Fibroblast of villous mesenchyme (primary cell): ENCODE measurements around the gene KRTAP1-5. TPM values are rescaled to one million over a fixed set of nuclear protein-coding genes. Genes with fewer than 3 reads are reported as not detected.
A peak's percentile ranks its signal among the peaks of the same experiment; 100 is the strongest.
"Not testable (repeated sequence)": the region's sequence is repeated elsewhere in the genome, so short reads cannot be mapped to it uniquely, and the experiment has no call there.

Experiments used
- DNase-seq: peaks from one replicate; pipeline ENCODE4 v3.0.0-alpha.2; 2010; ENCODE audit warnings: low read depth
- H3K4me3 ChIP-seq: 2 replicates; pipeline ENCODE4 v1.5.1; 2011; ENCODE audit warnings: low read depth, mild to moderate bottlenecking, low read length
- total RNA-seq: library from RNA; depleted of rRNA; stranded (reverse); fragments of >200 nt; gene quantifications from 2 replicates; pipeline ENCODE4 v1.2.3, GENCODE V29; 2012
- TF ChIP-seq, protein P1 (sequence below): IDR thresholded peaks from 2 replicates; pipeline ENCODE4 v1.5.1; 2012; ENCODE audit warnings: low read depth, mild to moderate bottlenecking, low read length; ENCODE audit not compliant: insufficient read depth

The KRTAP1-5 gene
- total RNA-seq, 1 donor, result 16.4 TPM

GRCh38 chr17:41002814-41003213, 24.2 kb downstream of the KRTAP1-5 start:
- H3K4me3 ChIP-seq, result no peak overlapping the region
- peak; percentile 58 for DNase-seq
- TF ChIP-seq, protein P1, sequence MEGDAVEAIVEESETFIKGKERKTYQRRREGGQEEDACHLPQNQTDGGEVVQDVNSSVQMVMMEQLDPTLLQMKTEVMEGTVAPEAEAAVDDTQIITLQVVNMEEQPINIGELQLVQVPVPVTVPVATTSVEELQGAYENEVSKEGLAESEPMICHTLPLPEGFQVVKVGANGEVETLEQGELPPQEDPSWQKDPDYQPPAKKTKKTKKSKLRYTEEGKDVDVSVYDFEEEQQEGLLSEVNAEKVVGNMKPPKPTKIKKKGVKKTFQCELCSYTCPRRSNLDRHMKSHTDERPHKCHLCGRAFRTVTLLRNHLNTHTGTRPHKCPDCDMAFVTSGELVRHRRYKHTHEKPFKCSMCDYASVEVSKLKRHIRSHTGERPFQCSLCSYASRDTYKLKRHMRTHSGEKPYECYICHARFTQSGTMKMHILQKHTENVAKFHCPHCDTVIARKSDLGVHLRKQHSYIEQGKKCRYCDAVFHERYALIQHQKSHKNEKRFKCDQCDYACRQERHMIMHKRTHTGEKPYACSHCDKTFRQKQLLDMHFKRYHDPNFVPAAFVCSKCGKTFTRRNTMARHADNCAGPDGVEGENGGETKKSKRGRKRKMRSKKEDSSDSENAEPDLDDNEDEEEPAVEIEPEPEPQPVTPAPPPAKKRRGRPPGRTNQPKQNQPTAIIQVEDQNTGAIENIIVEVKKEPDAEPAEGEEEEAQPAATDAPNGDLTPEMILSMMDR, result no peak

- H3K4me3 ChIP-seq, result no peak overlapping the region
- DNase-seq, result no peak
- TF ChIP-seq, protein P1, result no peak
Observed at GRCh38 chr17:41001795-41002194, 25.2 kb downstream of the KRTAP1-5 start.

DNA sequence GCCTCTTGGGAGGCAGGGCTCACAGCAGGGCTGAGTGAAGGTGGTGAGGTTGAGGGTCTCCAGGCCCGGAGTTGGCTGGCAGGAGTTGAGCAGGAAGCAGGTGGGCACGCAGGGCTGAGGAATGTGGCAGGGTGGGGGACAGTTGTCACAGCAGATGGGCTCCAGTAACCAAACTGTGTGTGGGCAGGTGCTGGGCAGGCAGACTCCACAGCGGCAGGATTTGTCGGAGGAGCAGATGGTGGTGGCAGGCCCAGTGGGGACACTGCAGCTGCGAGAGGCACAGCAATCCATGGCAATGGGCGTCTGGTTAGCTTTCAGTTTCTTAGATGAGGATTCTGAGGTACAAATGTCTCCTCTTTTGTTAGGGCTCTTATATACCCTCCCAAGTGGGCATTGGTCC, 27.4 kb downstream of the KRTAP1-5 start, which contains the start of gene KRTAP3-2:
Gene KRTAP3-2 (minus strand): TSS at position 344 of the 400 bp plus-strand sequence. CDS start 53 bp downstream, at position 291.
- H3K4me3 ChIP-seq, DNase-seq: not testable (repeated sequence)

DNA sequence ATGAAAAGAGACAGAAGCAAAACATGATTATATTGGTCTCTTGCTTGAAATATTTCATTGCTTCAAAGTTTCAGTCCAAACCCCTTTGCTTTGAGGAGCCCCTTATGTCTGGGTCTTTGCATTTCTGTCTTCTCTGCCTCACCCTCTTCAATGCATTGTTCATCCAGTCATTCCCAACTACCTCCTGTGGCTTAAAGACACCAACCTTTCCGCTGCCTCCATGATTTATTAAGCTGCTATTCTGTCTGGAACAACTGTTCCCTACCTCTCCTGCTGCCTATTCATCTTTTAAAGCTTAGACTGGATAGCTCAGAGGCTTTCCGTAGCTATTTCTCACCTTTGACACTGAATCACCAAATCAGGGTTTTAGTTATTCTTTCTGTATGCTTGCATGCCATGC, 29.6 kb downstream of the KRTAP1-5 start:
- H3K4me3 ChIP-seq, result no peak overlapping the region
- TF ChIP-seq, protein P1, result no peak
- DNase-seq, result no peak

DNA sequence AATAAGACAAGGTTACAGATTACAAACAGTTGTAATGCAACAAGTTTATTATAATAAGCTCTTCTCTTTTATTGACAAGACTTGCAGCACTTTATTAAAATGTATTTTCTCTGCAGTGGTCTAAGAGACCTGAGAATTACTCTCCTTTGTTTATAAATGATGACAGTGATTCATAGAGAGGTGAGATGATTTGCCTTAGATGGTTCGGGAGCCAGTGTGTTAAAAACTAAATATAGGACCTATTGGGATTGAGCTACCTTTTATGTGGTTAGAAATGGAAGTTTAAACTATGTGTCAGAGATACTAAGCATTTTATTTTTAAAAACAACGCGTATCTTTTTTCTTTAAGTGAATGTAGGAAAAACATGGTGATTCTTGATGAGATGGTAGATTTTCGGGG, 30.2 kb downstream of the KRTAP1-5 start:
- no peak for DNase-seq
- H3K4me3 ChIP-seq, result no peak overlapping the region
- TF ChIP-seq, protein P1, result no peak

DNA sequence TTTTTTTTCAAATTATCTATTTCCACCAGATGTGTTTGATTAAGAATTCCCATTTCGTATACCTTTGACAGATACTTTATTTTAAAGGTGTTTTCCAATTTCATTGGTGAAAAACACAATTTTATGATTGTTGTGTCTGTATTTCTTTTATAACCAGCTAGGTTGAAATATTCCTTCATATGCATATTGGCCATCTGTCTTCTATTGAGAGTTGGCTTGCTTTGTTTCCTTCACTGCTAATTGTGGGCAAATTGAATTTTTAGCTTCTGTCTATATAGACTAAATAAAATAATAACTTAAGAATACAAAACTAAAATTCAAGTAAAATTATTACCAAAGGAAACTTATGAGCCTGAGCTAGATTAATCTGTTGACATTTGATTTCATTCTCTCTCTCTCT, 31.9 kb downstream of the KRTAP1-5 start:
- DNase-seq, result no peak
- TF ChIP-seq, protein P1, result no peak
- H3K4me3 ChIP-seq, result no peak overlapping the region

DNA sequence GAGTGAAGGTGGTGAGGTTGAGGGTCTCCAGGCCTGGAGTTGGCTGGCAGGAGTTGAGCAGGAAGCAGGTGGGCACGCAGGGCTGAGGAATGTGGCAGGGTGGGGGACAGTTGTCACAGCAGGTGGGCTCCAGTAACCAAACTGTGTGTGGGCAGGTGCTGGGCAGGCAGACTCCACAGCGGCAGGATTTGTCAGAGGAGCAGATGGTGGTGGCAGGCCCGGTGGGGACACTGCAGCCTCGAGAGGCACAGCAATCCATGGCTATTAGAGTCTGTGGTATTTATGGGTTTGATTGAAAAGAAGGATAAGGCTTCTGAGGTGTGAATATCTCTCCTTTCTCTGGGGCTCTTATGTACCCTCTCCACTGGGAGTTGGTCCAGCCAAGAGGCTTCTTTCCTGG, 33.2 kb downstream of the KRTAP1-5 start, which contains the start of gene KRTAP3-3:
Gene KRTAP3-3 (minus strand): TSS at position 326 of the 400 bp plus-strand sequence. CDS start 67 bp downstream, at position 259.
- H3K4me3 ChIP-seq, result no peak within 1 kb of the TSS
- DNase-seq, result no peak
- TF ChIP-seq, protein P1, result no peak

GRCh38 chr17:40993084-40993483, 33.9 kb downstream of the KRTAP1-5 start:
- no peak for DNase-seq
- TF ChIP-seq, protein P1, result no peak
- no peak overlapping the region for H3K4me3 ChIP-seq
